CD4-positive, alpha-beta memory T cell (primary cell): ENCODE results near the gene MAFF. TPM values are rescaled to one million over a fixed set of nuclear protein-coding genes. Genes with fewer than 3 reads are reported as not detected.

Source experiments
- CTCF ChIA-PET: fragments of 350-600 bp; sonication (Branson Sonifier 250); formaldehyde crosslinking; loops from one replicate; lab custom pipeline; 2021; ENCODE audit warnings: inconsistent platforms; ENCODE audit not compliant: partially characterized antibody; lab: Charles Lee
- POLR2A ChIA-PET: fragments of 350-600 bp; sonication (Branson Sonifier 250); formaldehyde crosslinking; loops from one replicate; lab custom pipeline; 2021; ENCODE audit not compliant: partially characterized antibody; lab: Charles Lee
- DNase-seq, 5 donors: peaks; one replicate each; pipeline versions ENCODE4 v3.0.0 to v3.0.0-alpha.2; 2020 to 2022; ENCODE audit warnings: mixed read lengths in 1 of 5
- H3K27ac ChIP-seq: one replicate; pipeline ENCODE4 v1.7.0; 2013; ENCODE audit warnings: low read depth, low read length
- H3K27me3 ChIP-seq: 2 replicates; pipeline ENCODE4 v1.7.0; 2013; ENCODE audit warnings: mild to moderate bottlenecking, low read length, moderate library complexity; ENCODE audit not compliant: insufficient read depth
- H3K36me3 ChIP-seq: 2 replicates; pipeline ENCODE4 v1.7.0; 2013; ENCODE audit warnings: mild to moderate bottlenecking, low read length, moderate library complexity; ENCODE audit not compliant: insufficient read depth
- H3K4me1 ChIP-seq: 2 replicates; pipeline ENCODE4 v1.7.0; 2013; ENCODE audit warnings: mild to moderate bottlenecking, low read length, moderate library complexity; ENCODE audit not compliant: insufficient read depth
- H3K4me3 ChIP-seq, 2 donors: one replicate each; pipeline ENCODE4 v1.7.0; 2013; ENCODE audit warnings: low read length in 2 of 2, mild to moderate bottlenecking in 1 of 2
- H3K9me3 ChIP-seq, 2 donors: one replicate each; pipeline ENCODE4 v1.7.0; 2013; ENCODE audit warnings: low read length in 2 of 2, control low read depth in 1 of 2; ENCODE audit not compliant: control insufficient read depth in 1 of 2
- H3K27ac Mint-ChIP-seq, 7 donors: one replicate each; pipeline ENCODE4 v1.8.0; 2020 to 2021; ENCODE audit warnings: mixed read lengths in 7 of 7, mild to moderate bottlenecking in 6 of 7, inconsistent platforms in 3 of 7, moderate library complexity in 3 of 7
- H3K27me3 Mint-ChIP-seq, 2 donors: one replicate each; pipeline ENCODE4 v1.8.0; 2020 to 2021; ENCODE audit warnings: mixed read lengths in 2 of 2
- H3K36me3 Mint-ChIP-seq, 2 donors: one replicate each; pipeline ENCODE4 v1.8.0; 2020 to 2021; ENCODE audit warnings: mixed read lengths in 2 of 2, inconsistent platforms in 1 of 2, mild to moderate bottlenecking in 1 of 2
- H3K4me1 Mint-ChIP-seq, 4 donors: one replicate each; pipeline ENCODE4 v1.8.0; 2020 to 2021; ENCODE audit warnings: mixed read lengths in 4 of 4, mild to moderate bottlenecking in 1 of 4
- H3K4me3 Mint-ChIP-seq, 8 donors: one replicate each; pipeline ENCODE4 v1.8.0; 2020 to 2021; ENCODE audit warnings: mixed read lengths in 8 of 8, mild to moderate bottlenecking in 7 of 8, moderate library complexity in 6 of 8, inconsistent platforms in 3 of 8
- H3K9me3 Mint-ChIP-seq, 8 donors: one replicate each; pipeline ENCODE4 v1.8.0; 2020 to 2021; ENCODE audit warnings: mixed read lengths in 8 of 8, mild to moderate bottlenecking in 5 of 8, inconsistent platforms in 3 of 8, moderate library complexity in 1 of 8
- intact Hi-C: fragments of 100-400 bp; cut with micrococcal nuclease; formaldehyde crosslinking; loops from one replicate; pipeline ENCODE4 v1.15.1; 2023
- polyA plus RNA-seq, 2 donors: library from polyadenylated mRNA; unstranded; fragments of 300-500 nt; fragmentation: Illumina TruSeq; gene quantifications; one replicate each; pipeline ENCODE4 v1.2.3, GENCODE V29; 2021
- total RNA-seq, 2 experiments: library from RNA; stranded (reverse); gene quantifications; one replicate each; pipeline ENCODE4 v1.2.3, GENCODE V29; 2021

MAFF gene
- total and polyA plus RNA-seq, 4 experiments from 2014 or later: 3.3 to 6.8 (median 5.1) TPM

GRCh38 chr22:38164551-38164918 lies 37.3 kb upstream of the MAFF start:
- peaks cover 26% of the 10 kb centered on the region for H3K36me3 ChIP-seq
- Mint-ChIP-seq H3K36me3 (peaks cover 42 to 47% of the 10 kb centered on the region in 2 donors), H3K9me3 (no peaks in the 10 kb centered on the region), H3K4me3 (no peak overlapping the region), H3K4me1 (peaks cover 5 to 6% (median 5%) of the 10 kb centered on the region in 4 donors), H3K27me3 (no peaks in the 10 kb centered on the region), H3K27ac (no peak overlapping the region)
- ChIA-PET POLR2A (no interaction called here), CTCF (interaction anchor here (0.9 kb wide), 1 partner anchor 23 kb away, joined by 3 read pairs; no protein-coding TSS in a partner anchor)
- H3K4me3 ChIP-seq: no peak overlapping the region
- H3K4me1 ChIP-seq: no peaks in the 10 kb centered on the region
- no peaks in the 10 kb centered on the region for H3K27me3 ChIP-seq
- no peak for DNase-seq
- no peak overlapping the region for H3K27ac ChIP-seq
- H3K9me3 ChIP-seq: no peaks in the 10 kb centered on the region
- intact Hi-C loops: no loop called here

GRCh38 chr22:38165922-38166593 lies 35.7 kb upstream of the MAFF start:
- Mint-ChIP-seq H3K4me3 (no peak overlapping the region), H3K4me1 (peaks cover 5% of the 10 kb centered on the region in 4 donors), H3K9me3 (no peaks in the 10 kb centered on the region), H3K27ac (no peak overlapping the region), H3K36me3 (peaks cover 40 to 45% of the 10 kb centered on the region in 2 donors), H3K27me3 (no peaks in the 10 kb centered on the region)
- no peak overlapping the region for H3K4me3 ChIP-seq
- ChIA-PET CTCF (interaction anchor here (0.6 kb wide), 1 partner anchor 52 kb away, joined by 4 read pairs; no protein-coding TSS in a partner anchor), POLR2A (no interaction called here)
- no peaks in the 10 kb centered on the region for H3K27me3 ChIP-seq
- intact Hi-C loops: no loop called here
- H3K9me3 ChIP-seq: no peaks in the 10 kb centered on the region
- H3K36me3 ChIP-seq: peaks cover 26% of the 10 kb centered on the region
- H3K4me1 ChIP-seq: no peaks in the 10 kb centered on the region
- H3K27ac ChIP-seq: no peak overlapping the region
- no peak for DNase-seq

- Mint-ChIP-seq H3K27me3 (no peaks in the 10 kb centered on the region), H3K36me3 (peaks cover 32 to 37% of the 10 kb centered on the region in 2 donors), H3K4me1 (peaks cover 8 to 18% (median 12%) of the 10 kb centered on the region in 4 donors), H3K4me3 (no peak overlapping the region), H3K9me3 (no peaks in the 10 kb centered on the region), H3K27ac (no peak overlapping the region)
- no peaks in the 10 kb centered on the region for H3K27me3 ChIP-seq
- no peak for DNase-seq
- H3K36me3 ChIP-seq: peaks cover 26% of the 10 kb centered on the region
- CTCF ChIA-PET: interaction anchor here (1.4 kb wide), 1 partner anchor 53 kb away, joined by 4 read pairs; no protein-coding TSS in a partner anchor
- intact Hi-C loops: no loop called here
- H3K4me3 ChIP-seq: no peak overlapping the region
- H3K4me1 ChIP-seq: peaks cover 6% of the 10 kb centered on the region
- no peak overlapping the region for H3K27ac ChIP-seq
- no peaks in the 10 kb centered on the region for H3K9me3 ChIP-seq
- POLR2A ChIA-PET: no interaction called here
Measured at GRCh38 chr22:38167988-38168407, 33.8 kb upstream of the MAFF start.

- no peak overlapping the region for H3K4me3 Mint-ChIP-seq
- Histone ChIP-seq H3K9me3 (no peaks in the 10 kb centered on the region), H3K36me3 (peaks cover 26% of the 10 kb centered on the region), H3K27me3 (no peaks in the 10 kb centered on the region), H3K27ac (no peak overlapping the region), H3K4me1 (peaks cover 6% of the 10 kb centered on the region), H3K4me3 (no peak overlapping the region)
- no peaks in the 10 kb centered on the region for H3K9me3 Mint-ChIP-seq
- peaks cover 10 to 24% (median 16%) of the 10 kb centered on the region in 4 donors for H3K4me1 Mint-ChIP-seq
- DNase-seq: no peak
- H3K27ac Mint-ChIP-seq: peak overlapping the region in 1 of 7 donors; percentile 59
- H3K27me3 Mint-ChIP-seq: no peaks in the 10 kb centered on the region
- ChIA-PET CTCF (no interaction called here), POLR2A (no interaction called here)
- H3K36me3 Mint-ChIP-seq: peaks cover 28 to 37% of the 10 kb centered on the region in 2 donors
- intact Hi-C loops: no loop called here
Measured at GRCh38 chr22:38169116-38169515, 32.7 kb upstream of the MAFF start.

- intact Hi-C loops: no loop called here
- no peaks in the 10 kb centered on the region for H3K9me3 Mint-ChIP-seq
- Histone ChIP-seq H3K36me3 (peaks cover 21% of the 10 kb centered on the region), H3K4me1 (peaks cover 12% of the 10 kb centered on the region), H3K27ac (no peak overlapping the region), H3K9me3 (no peaks in the 10 kb centered on the region), H3K4me3 (no peak overlapping the region), H3K27me3 (no peaks in the 10 kb centered on the region)
- H3K36me3 Mint-ChIP-seq: peaks cover 21 to 28% of the 10 kb centered on the region in 2 donors
- POLR2A ChIA-PET: interaction anchor here (1.3 kb wide), 1 partner anchor 11 kb away, joined by 3 read pairs; no protein-coding TSS in a partner anchor
- no peak for DNase-seq
- H3K4me3 Mint-ChIP-seq: no peak overlapping the region
- CTCF ChIA-PET: no interaction called here
- H3K27me3 Mint-ChIP-seq: no peaks in the 10 kb centered on the region
- H3K27ac Mint-ChIP-seq: peak overlapping the region in 2 of 7 donors; percentile 38 to 68
- peaks cover 15 to 34% (median 17%) of the 10 kb centered on the region in 4 donors for H3K4me1 Mint-ChIP-seq
Measured at GRCh38 chr22:38170469-38170868, 31.3 kb upstream of the MAFF start.

- H3K4me3 ChIP-seq: no peak overlapping the region
- H3K27me3 Mint-ChIP-seq: no peaks in the 10 kb centered on the region
- intact Hi-C loops: no loop called here
- H3K36me3 ChIP-seq: peaks cover 17% of the 10 kb centered on the region
- DNase-seq: no peak
- H3K9me3 Mint-ChIP-seq: no peaks in the 10 kb centered on the region
- H3K27ac Mint-ChIP-seq: peak overlapping the region in 6 of 7 donors; percentile 7 to 85 (median 33)
- H3K4me1 ChIP-seq: peaks cover 29% of the 10 kb centered on the region
- POLR2A ChIA-PET: interaction anchor here (1.3 kb wide), 1 partner anchor 9 kb away, joined by 3 read pairs; no protein-coding TSS in a partner anchor
- no peaks in the 10 kb centered on the region for H3K27me3 ChIP-seq
- peaks cover 15 to 18% of the 10 kb centered on the region in 2 donors for H3K36me3 Mint-ChIP-seq
- peaks cover 22 to 51% (median 31%) of the 10 kb centered on the region in 4 donors for H3K4me1 Mint-ChIP-seq
- H3K9me3 ChIP-seq: no peaks in the 10 kb centered on the region
- CTCF ChIA-PET: no interaction called here
- peak overlapping the region in 1 of 8 donors; percentile 52 for H3K4me3 Mint-ChIP-seq
- H3K27ac ChIP-seq: no peak overlapping the region
Measured at GRCh38 chr22:38171927-38172831, 29.6 kb upstream of the MAFF start.
